Ishikawa (cell line): Measurements from ENCODE around the gene PRRC1.

Experiments
- CEBPB ChIP-seq: IDR thresholded peaks from 2 replicates; pipeline ENCODE4 v1.6.1; 2012
- CREB1 ChIP-seq: IDR thresholded peaks from 2 replicates; pipeline ENCODE4 v1.6.1; 2012; ENCODE audit warnings: low read depth
- EGR1 ChIP-seq: IDR thresholded peaks from 2 replicates; pipeline ENCODE4 v1.6.1; 2012
- EP300 ChIP-seq: IDR thresholded peaks from 2 replicates; pipeline ENCODE4 v1.6.1; 2012; ENCODE audit warnings: borderline replicate concordance
- FOXM1 ChIP-seq: IDR thresholded peaks from 2 replicates; pipeline ENCODE4 v1.6.1; 2012; ENCODE audit warnings: low read depth, borderline replicate concordance
- NFIC ChIP-seq: IDR thresholded peaks from 2 replicates; pipeline ENCODE4 v1.6.1; 2012
- RAD21 ChIP-seq: IDR thresholded peaks from 2 replicates; pipeline ENCODE4 v1.6.1; 2012; ENCODE audit warnings: low read depth
- TAF1 ChIP-seq: IDR thresholded peaks from 2 replicates; pipeline ENCODE4 v1.6.1; 2012; ENCODE audit warnings: low read depth, mild to moderate bottlenecking
- TCF12 ChIP-seq: IDR thresholded peaks from 2 replicates; pipeline ENCODE4 v1.6.1; 2012; ENCODE audit warnings: low read depth
- TEAD4 ChIP-seq: IDR thresholded peaks from 2 replicates; pipeline ENCODE4 v1.6.1; 2012
- YY1 ChIP-seq: IDR thresholded peaks from 2 replicates; pipeline ENCODE4 v1.6.1; 2012; ENCODE audit warnings: low read depth
- ZBTB7A ChIP-seq: IDR thresholded peaks from 2 replicates; pipeline ENCODE4 v1.6.1; 2012; ENCODE audit warnings: low read depth
- TF ChIP-seq, protein P1 (sequence below): IDR thresholded peaks from 2 replicates; pipeline ENCODE4 v1.6.1; 2012; ENCODE audit warnings: low read depth, mild to moderate bottlenecking
- TF ChIP-seq, protein P2 (sequence below): IDR thresholded peaks from 2 replicates; pipeline ENCODE4 v1.6.1; 2012
- TF ChIP-seq, protein P3 (sequence below): IDR thresholded peaks from 2 replicates; pipeline ENCODE4 v1.6.1; 2012

The PRRC1 gene

DNA sequence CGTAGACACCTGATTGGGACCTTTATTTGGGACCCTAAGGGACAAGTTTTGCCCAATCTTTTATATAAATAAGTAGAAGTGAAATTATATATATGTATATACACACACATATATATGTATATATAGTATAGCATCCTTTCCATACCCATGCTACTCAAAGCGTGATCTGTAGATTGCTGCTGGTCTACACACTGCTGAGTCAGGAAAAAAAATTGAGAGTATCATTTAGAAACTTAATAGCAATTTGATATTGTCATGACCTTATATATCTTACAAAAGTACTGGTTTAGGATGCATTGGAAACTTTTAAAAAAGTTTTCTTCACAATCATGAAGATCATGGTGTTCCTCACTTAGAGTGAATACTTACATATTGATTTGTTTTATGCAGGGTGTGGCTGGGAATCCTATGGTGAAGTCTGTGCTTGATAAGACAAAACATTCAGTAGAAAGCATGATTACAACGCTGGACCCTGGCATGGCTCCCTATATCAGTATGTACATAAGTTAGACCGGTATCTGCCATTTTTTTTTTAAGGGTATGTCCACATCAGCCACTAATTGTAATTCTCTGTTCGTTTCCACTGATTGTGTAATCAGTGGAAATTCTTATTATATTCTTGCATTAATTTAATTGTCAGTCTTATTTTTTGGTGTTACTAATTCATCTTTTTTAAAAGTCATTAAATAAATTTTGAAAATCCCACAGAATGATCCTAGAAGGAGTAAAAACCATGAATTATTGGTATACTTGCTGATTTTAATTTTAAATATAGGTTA, 12.7 kb downstream of the PRRC1 start:
- TF ChIP-seq RAD21: no peak
- TF ChIP-seq CEBPB: no peak
- no peak for TF ChIP-seq EP300
- TF ChIP-seq, protein P1, sequence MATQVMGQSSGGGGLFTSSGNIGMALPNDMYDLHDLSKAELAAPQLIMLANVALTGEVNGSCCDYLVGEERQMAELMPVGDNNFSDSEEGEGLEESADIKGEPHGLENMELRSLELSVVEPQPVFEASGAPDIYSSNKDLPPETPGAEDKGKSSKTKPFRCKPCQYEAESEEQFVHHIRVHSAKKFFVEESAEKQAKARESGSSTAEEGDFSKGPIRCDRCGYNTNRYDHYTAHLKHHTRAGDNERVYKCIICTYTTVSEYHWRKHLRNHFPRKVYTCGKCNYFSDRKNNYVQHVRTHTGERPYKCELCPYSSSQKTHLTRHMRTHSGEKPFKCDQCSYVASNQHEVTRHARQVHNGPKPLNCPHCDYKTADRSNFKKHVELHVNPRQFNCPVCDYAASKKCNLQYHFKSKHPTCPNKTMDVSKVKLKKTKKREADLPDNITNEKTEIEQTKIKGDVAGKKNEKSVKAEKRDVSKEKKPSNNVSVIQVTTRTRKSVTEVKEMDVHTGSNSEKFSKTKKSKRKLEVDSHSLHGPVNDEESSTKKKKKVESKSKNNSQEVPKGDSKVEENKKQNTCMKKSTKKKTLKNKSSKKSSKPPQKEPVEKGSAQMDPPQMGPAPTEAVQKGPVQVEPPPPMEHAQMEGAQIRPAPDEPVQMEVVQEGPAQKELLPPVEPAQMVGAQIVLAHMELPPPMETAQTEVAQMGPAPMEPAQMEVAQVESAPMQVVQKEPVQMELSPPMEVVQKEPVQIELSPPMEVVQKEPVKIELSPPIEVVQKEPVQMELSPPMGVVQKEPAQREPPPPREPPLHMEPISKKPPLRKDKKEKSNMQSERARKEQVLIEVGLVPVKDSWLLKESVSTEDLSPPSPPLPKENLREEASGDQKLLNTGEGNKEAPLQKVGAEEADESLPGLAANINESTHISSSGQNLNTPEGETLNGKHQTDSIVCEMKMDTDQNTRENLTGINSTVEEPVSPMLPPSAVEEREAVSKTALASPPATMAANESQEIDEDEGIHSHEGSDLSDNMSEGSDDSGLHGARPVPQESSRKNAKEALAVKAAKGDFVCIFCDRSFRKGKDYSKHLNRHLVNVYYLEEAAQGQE: no peak
- TF ChIP-seq CREB1: no peak
- no peak for TF ChIP-seq YY1
- TF ChIP-seq EGR1: no peak
- TF ChIP-seq TEAD4: no peak

DNA sequence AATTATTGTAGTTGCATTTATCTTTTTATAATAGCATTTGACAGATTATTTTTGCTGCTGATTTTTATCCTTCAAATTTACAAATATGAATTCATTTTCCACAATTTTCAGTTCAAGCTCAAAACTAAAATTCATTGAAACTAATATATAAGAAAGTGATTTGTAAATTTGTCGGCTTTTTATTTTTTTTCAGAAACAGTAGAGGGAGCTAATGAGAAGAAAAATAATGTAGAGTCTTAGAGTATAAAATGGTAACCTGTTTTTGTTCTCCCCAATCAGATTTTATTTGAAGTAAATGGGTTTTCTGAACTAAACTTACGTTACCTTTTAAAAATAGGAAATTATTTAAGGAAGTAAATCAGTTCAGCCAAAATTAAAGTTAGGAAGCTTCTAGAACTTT, 19.2 kb downstream of the PRRC1 start:
- TF ChIP-seq RAD21 (no peak), NFIC (no peak), TAF1 (no peak), TCF12 (no peak), EGR1 (no peak), CEBPB (no peak), EP300 (no peak), FOXM1 (no peak), TEAD4 (no peak), ZBTB7A (no peak), YY1 (no peak)
- TF ChIP-seq, protein P2, sequence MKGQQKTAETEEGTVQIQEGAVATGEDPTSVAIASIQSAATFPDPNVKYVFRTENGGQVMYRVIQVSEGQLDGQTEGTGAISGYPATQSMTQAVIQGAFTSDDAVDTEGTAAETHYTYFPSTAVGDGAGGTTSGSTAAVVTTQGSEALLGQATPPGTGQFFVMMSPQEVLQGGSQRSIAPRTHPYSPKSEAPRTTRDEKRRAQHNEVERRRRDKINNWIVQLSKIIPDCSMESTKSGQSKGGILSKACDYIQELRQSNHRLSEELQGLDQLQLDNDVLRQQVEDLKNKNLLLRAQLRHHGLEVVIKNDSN: no peak
- TF ChIP-seq, protein P1: no peak

DNA sequence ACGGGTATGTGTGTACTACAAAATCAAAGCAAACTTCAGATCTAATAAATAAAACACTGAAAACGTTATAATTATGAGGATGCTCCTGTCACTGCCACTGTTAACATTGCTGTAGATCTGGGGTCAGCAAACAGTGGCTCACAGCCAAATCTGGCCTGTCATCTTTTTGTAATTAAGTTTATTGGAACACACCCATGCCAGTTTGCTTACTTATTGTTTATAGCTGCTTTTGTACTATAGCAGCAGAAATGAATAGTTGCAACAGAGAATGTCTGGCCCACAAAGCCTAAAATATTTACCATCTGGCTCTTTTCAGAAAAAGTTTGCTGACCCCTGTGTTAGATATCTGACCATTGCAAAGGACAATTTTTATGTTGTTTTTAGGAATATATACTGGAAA, 32.1 kb downstream of the PRRC1 start:
- TF ChIP-seq, protein P2: no peak

DNA sequence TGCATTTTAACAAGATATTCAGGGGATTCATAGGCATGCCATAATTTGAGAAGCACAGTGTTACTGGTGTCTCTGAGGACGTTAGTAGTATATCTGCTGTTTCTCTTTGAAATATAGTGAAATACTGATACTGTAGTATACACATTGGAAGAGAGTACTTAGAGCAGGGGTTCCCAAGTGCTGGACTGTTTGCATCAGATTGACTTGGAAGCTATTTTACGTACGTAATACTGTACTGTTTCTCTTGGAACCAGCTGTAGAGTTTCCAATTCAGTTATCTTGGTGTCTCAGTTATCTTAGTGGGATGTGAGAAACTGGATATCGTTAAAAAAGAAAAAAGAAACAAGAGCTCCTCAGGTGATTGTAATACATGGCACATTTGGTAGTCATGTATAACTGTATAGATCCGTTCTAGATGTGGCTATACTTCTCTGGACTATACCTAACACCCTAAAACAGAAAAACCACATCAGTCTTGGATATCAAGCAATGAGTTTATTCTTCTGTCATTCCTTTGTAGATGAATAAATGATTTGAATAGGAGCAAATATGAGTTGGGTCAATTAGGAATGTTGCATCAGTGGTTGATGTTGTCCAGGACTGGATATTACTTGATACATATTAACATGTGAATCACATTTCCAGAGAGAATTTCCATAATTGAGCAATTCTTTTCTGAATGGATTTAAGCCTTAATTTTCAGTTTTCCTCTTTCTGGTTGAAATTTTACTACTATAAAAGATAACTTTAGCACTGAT, 33.4 kb downstream of the PRRC1 start:
- TF ChIP-seq CREB1: no peak
- no peak for TF ChIP-seq TCF12
- no peak for TF ChIP-seq ZBTB7A
- TF ChIP-seq, protein P3, sequence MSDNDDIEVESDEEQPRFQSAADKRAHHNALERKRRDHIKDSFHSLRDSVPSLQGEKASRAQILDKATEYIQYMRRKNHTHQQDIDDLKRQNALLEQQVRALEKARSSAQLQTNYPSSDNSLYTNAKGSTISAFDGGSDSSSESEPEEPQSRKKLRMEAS: no peak
- TF ChIP-seq EP300: no peak
- TF ChIP-seq, protein P2: no peak
- no peak for TF ChIP-seq CEBPB
- TF ChIP-seq, protein P1: no peak
- no peak for TF ChIP-seq NFIC
